PC-3 (cell line): ENCODE results near the gene PRRX2. TPM values are rescaled to one million over a fixed set of nuclear protein-coding genes. Genes with fewer than 3 reads are reported as not detected.

Experiments
- ATAC-seq: fragments of 200-7000 bp; cut with Tn5 transposase; 2 replicates; pipeline ENCODE4 v1.9.1; 2020; ENCODE audit warnings: mild to moderate bottlenecking, moderate library complexity
- BruUV-seq: library from RNA; stranded (reverse); fragments of 400-500 nt; replicated peaks from 2 replicates; lab custom pipeline; 2021; lab: Mats Ljungman, UMichigan
- CTCF ChIA-PET: fragments of 300-600 bp; sonication (Branson Sonifier 250); formaldehyde crosslinking; loops from one replicate; lab custom pipeline; 2022; ENCODE audit warnings: antibody characterized with exemption; lab: Charles Lee
- POLR2A ChIA-PET: fragments of 300-600 bp; sonication (Branson Sonifier 250); formaldehyde crosslinking; loops from one replicate; lab custom pipeline; 2022; ENCODE audit warnings: antibody characterized with exemption; ENCODE audit not compliant: unreplicated experiment; lab: Charles Lee
- DNase-seq: peaks from one replicate; pipeline ENCODE4 v3.0.0-alpha.2; 2015
- H2AFZ ChIP-seq: fragments of 300-600 bp; sonication (generic); 2 replicates; pipeline ENCODE4 v1.6.0; 2016; ENCODE audit warnings: antibody characterized with exemption, low read length
- H3F3A ChIP-seq: fragments of 300-600 bp; sonication (generic); one replicate; pipeline ENCODE4 v1.6.0; 2017; ENCODE audit warnings: antibody characterized with exemption, low read length, control low read depth, mild to moderate bottlenecking; ENCODE audit not compliant: unreplicated experiment
- H3K27ac ChIP-seq: fragments of 300-600 bp; sonication (generic); 2 replicates; pipeline ENCODE4 v1.5.1; 2016; ENCODE audit warnings: mild to moderate bottlenecking, low read length
- H3K27me3 ChIP-seq: fragments of 300-600 bp; sonication (generic); 2 replicates; pipeline ENCODE4 v1.6.1; 2016; ENCODE audit warnings: low read length, mixed read lengths
- H3K36me3 ChIP-seq: fragments of 300-600 bp; sonication (generic); 2 replicates; pipeline ENCODE4 v1.6.1; 2016; ENCODE audit warnings: low read depth, mixed run types, low read length, mixed read lengths
- H3K4me1 ChIP-seq: fragments of 300-600 bp; sonication (generic); 2 replicates; pipeline ENCODE4 v1.5.1; 2016; ENCODE audit warnings: low read length; ENCODE audit not compliant: insufficient read depth
- H3K4me2 ChIP-seq: fragments of 300-600 bp; sonication (generic); 2 replicates; pipeline ENCODE4 v1.6.0; 2016; ENCODE audit warnings: low read length
- H3K4me3 ChIP-seq: fragments of 300-600 bp; sonication (generic); 2 replicates; pipeline ENCODE4 v1.5.1; 2016; ENCODE audit warnings: mild to moderate bottlenecking, low read length, mixed read lengths
- H3K79me2 ChIP-seq: fragments of 300-600 bp; sonication (generic); 2 replicates; pipeline ENCODE4 v1.6.1; 2017; ENCODE audit warnings: low read length, mixed read lengths
- H3K9ac ChIP-seq: fragments of 300-600 bp; sonication (generic); 2 replicates; pipeline ENCODE4 v1.6.0; 2016; ENCODE audit warnings: mild to moderate bottlenecking, low read length
- H3K9me2 ChIP-seq: fragments of 300-600 bp; sonication (generic); replicated peaks from 2 replicates; pipeline ENCODE4 v1.6.1; 2016; ENCODE audit warnings: mixed run types, low read length, mixed read lengths
- H3K9me3 ChIP-seq: fragments of 300-600 bp; sonication (generic); 2 replicates; pipeline ENCODE4 v1.6.1; 2016; ENCODE audit warnings: low read length, mixed read lengths
- H4K20me1 ChIP-seq: fragments of 300-600 bp; sonication (generic); 2 replicates; pipeline ENCODE4 v1.6.1; 2016; ENCODE audit warnings: low read length, mixed read lengths
- EZH2 ChIP-seq: fragments of 300-600 bp; sonication (generic); IDR thresholded peaks from one replicate; pipeline ENCODE4 v1.6.1; 2017; ENCODE audit warnings: antibody characterized with exemption, mild to moderate bottlenecking, low read length; ENCODE audit not compliant: unreplicated experiment
- EZH2phosphoT487 ChIP-seq: fragments of 300-600 bp; sonication (generic); IDR thresholded peaks from 2 replicates; pipeline ENCODE4 v1.6.1; 2018; ENCODE audit warnings: mild to moderate bottlenecking, antibody characterized with exemption, low read length, borderline replicate concordance
- intact Hi-C: fragments of 100-400 bp; cut with micrococcal nuclease; formaldehyde crosslinking; loops from 2 replicates; pipeline ENCODE4 v1.9.0; 2023
- total RNA-seq: library from RNA; depleted of rRNA; stranded (reverse); fragments of >200 nt; gene quantifications from 2 replicates; pipeline ENCODE4 v1.2.3, GENCODE V29; 2014
- TF ChIP-seq, protein P1 (sequence below): fragments of 300-600 bp; sonication (generic); conservative IDR thresholded peaks from 2 replicates; pipeline ENCODE4 v1.5.1; 2017; ENCODE audit warnings: antibody characterized with exemption, low read depth, mild to moderate bottlenecking, low read length

Gene PRRX2
- total RNA-seq, 1 experiment from 2014 or later: 0.47 TPM

DNA sequence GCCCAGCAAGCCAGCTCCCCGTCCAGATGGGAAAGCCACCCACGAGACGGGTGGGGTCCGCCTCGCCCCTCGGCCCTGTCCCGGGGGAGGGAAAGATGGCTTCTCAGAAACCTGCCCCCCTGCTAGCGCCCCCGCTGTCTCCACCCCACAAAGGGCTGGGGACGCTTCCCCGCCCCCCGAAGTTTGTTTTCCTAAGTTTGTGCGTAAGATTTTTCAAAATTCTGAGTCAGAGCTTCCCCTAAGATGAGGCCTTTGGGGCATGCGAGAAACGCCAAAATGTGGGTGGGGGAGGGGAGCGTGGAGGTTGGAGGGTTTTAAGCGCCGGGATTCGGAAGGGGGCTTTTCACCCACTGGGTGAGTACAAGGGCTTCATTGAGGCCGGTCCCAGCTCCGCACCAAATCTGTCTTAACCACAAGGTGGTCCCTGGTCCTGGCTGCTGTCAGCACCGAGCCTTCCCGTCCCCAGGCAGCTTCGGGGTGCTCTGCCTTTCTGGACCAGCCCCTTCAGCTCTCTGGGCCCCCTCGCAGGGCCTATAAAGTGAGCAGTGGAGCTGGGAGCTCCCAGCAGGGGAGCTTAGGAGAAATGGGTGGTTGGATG is 32.3 kb downstream of the PRRX2 start:
- TF ChIP-seq, protein P1, sequence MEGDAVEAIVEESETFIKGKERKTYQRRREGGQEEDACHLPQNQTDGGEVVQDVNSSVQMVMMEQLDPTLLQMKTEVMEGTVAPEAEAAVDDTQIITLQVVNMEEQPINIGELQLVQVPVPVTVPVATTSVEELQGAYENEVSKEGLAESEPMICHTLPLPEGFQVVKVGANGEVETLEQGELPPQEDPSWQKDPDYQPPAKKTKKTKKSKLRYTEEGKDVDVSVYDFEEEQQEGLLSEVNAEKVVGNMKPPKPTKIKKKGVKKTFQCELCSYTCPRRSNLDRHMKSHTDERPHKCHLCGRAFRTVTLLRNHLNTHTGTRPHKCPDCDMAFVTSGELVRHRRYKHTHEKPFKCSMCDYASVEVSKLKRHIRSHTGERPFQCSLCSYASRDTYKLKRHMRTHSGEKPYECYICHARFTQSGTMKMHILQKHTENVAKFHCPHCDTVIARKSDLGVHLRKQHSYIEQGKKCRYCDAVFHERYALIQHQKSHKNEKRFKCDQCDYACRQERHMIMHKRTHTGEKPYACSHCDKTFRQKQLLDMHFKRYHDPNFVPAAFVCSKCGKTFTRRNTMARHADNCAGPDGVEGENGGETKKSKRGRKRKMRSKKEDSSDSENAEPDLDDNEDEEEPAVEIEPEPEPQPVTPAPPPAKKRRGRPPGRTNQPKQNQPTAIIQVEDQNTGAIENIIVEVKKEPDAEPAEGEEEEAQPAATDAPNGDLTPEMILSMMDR: no peak
- TF ChIP-seq EZH2phosphoT487 (no peak), EZH2 (no peak)
- Histone ChIP-seq H3F3A (no peaks in the 10 kb centered on the region), H3K4me3 (peak overlapping the region; percentile 60), H3K4me2 (peak overlapping the region; percentile 84), H3K4me1 (peaks cover 5% of the 10 kb centered on the region; the same call in 1 of the 2 replicates), H3K36me3 (no peaks in the 10 kb centered on the region), H3K9me2 (no peaks in the 10 kb centered on the region), H4K20me1 (no peaks in the 10 kb centered on the region), H3K79me2 (no peaks in the 10 kb centered on the region), H3K27ac (no peak overlapping the region), H2AFZ (peak overlapping the region; percentile 76; the same call in 1 of the 2 replicates), H3K9ac (peak overlapping the region; percentile 67), H3K9me3 (no peaks in the 10 kb centered on the region), H3K27me3 (no peaks in the 10 kb centered on the region)
- CTCF ChIA-PET: no interaction called here
- intact Hi-C loops: no loop called here
- POLR2A ChIA-PET: no interaction called here
- ATAC-seq: no peak
- no TSS peak for BruUV-seq
- peak; percentile 6 for DNase-seq

- Histone ChIP-seq H3K9me2 (no peaks in the 10 kb centered on the region), H3K79me2 (no peaks in the 10 kb centered on the region), H4K20me1 (no peaks in the 10 kb centered on the region), H3K27me3 (no peaks in the 10 kb centered on the region), H3K4me2 (no peak overlapping the region), H3K9ac (no peak overlapping the region), H3K27ac (no peak overlapping the region), H3F3A (no peaks in the 10 kb centered on the region), H2AFZ (no peak overlapping the region), H3K9me3 (no peaks in the 10 kb centered on the region), H3K4me1 (peaks cover 7% of the 10 kb centered on the region; the same call in 1 of the 2 replicates), H3K36me3 (no peaks in the 10 kb centered on the region), H3K4me3 (no peak overlapping the region)
- ATAC-seq (no peak), DNase-seq (no peak)
- CTCF ChIA-PET: no interaction called here
- BruUV-seq: no TSS peak
- intact Hi-C loops: no loop called here
- POLR2A ChIA-PET: no interaction called here
- no peak for TF ChIP-seq EZH2
- no peak for TF ChIP-seq EZH2phosphoT487
- TF ChIP-seq, protein P1: no peak
Measured at GRCh38 chr9:129698254-129698757, 32.9 kb downstream of the PRRX2 start.

DNA sequence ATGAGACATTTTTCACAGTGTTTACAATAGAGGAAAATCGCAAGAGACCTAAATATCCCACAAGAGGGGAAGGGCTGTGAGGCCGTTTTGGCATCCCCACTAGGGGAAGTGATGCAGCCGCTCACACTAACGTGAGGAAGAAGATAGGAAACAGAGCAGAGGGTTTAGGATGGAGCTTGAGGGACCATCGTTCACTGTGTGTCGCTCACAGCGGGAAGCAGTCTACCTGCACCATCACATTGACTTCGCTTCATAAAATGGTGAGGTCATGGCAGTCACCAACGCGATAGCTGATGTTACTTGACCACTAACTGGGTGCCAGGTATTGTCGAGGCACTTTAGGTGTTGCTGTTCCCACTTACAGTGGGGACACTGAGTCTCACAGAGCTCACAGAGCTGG is 35.6 kb downstream of the PRRX2 start:
- no peaks in the 10 kb centered on the region for H3K36me3 ChIP-seq
- H3K9me2 ChIP-seq: no peaks in the 10 kb centered on the region
- DNase-seq (no peak), ATAC-seq (no peak)
- peaks cover 7% of the 10 kb centered on the region; the same call in 1 of the 2 replicates for H3K4me1 ChIP-seq
- no peaks in the 10 kb centered on the region for H3K27me3 ChIP-seq
- H4K20me1 ChIP-seq: no peaks in the 10 kb centered on the region
- H3F3A ChIP-seq: no peaks in the 10 kb centered on the region
- POLR2A ChIA-PET: no interaction called here
- no TSS peak for BruUV-seq
- no peak for TF ChIP-seq EZH2phosphoT487
- TF ChIP-seq EZH2: no peak
- TF ChIP-seq, protein P1: no peak
- CTCF ChIA-PET: no interaction called here
- H3K4me2 ChIP-seq: no peak overlapping the region
- H3K9ac ChIP-seq: no peak overlapping the region
- H3K27ac ChIP-seq: no peak overlapping the region
- H2AFZ ChIP-seq: no peak overlapping the region
- intact Hi-C loops: no loop called here
- H3K79me2 ChIP-seq: no peaks in the 10 kb centered on the region
- no peaks in the 10 kb centered on the region for H3K9me3 ChIP-seq
- no peak overlapping the region for H3K4me3 ChIP-seq
